Endothelial cell (in vitro differentiated cells): ENCODE measurements around the gene OR4E2. TPM values are rescaled to one million over a fixed set of nuclear protein-coding genes. Genes with fewer than 3 reads are reported as not detected.

Experiments
- DNase-seq: peaks from one replicate; pipeline ENCODE4 v3.0.0; 2021; ENCODE audit warnings: low spot score
- H3K27ac Mint-ChIP-seq: one replicate; pipeline ENCODE4 v1.8.0; 2021; ENCODE audit warnings: mixed read lengths, inconsistent platforms; ENCODE audit not compliant: unreplicated experiment
- H3K27me3 Mint-ChIP-seq: one replicate; pipeline ENCODE4 v1.8.0; 2021; ENCODE audit warnings: mild to moderate bottlenecking, moderate library complexity, mixed read lengths, inconsistent platforms; ENCODE audit not compliant: unreplicated experiment
- H3K36me3 Mint-ChIP-seq: one replicate; pipeline ENCODE4 v1.8.0; 2021; ENCODE audit warnings: mild to moderate bottlenecking, low read depth, mixed read lengths, inconsistent platforms; ENCODE audit not compliant: unreplicated experiment
- H3K4me1 Mint-ChIP-seq: one replicate; pipeline ENCODE4 v1.8.0; 2021; ENCODE audit warnings: mild to moderate bottlenecking, mixed read lengths, inconsistent platforms; ENCODE audit not compliant: unreplicated experiment
- H3K4me3 Mint-ChIP-seq: one replicate; pipeline ENCODE4 v1.8.0; 2021; ENCODE audit warnings: mild to moderate bottlenecking, mixed read lengths, inconsistent platforms; ENCODE audit not compliant: unreplicated experiment
- H3K9me3 Mint-ChIP-seq: one replicate; pipeline ENCODE4 v1.8.0; 2021; ENCODE audit warnings: mixed read lengths, inconsistent platforms; ENCODE audit not compliant: unreplicated experiment
- total RNA-seq: library from RNA; stranded (reverse); fragmentation: NEBNext Ultra II Directional; extraction: Animal tissue kit (Norgen Biotek cat#: 25700); gene quantifications from one replicate; pipeline ENCODE4 v1.2.1, GENCODE V29; 2021; ENCODE audit not compliant: unreplicated experiment
- TF ChIP-seq, protein P1 (sequence below): fragments of 200-600 bp; sonication (generic); IDR thresholded peaks from one replicate; pipeline ENCODE4 v1.5.0; 2021; ENCODE audit warnings: antibody characterized with exemption; ENCODE audit not compliant: unreplicated experiment

Gene OR4E2
- total RNA-seq, 1 donor from 2014 or later = not detected

- H3K4me1 Mint-ChIP-seq = no peaks in the 10 kb centered on the region
- no peak for DNase-seq
- H3K9me3 Mint-ChIP-seq = no peaks in the 10 kb centered on the region
- TF ChIP-seq, protein P1, sequence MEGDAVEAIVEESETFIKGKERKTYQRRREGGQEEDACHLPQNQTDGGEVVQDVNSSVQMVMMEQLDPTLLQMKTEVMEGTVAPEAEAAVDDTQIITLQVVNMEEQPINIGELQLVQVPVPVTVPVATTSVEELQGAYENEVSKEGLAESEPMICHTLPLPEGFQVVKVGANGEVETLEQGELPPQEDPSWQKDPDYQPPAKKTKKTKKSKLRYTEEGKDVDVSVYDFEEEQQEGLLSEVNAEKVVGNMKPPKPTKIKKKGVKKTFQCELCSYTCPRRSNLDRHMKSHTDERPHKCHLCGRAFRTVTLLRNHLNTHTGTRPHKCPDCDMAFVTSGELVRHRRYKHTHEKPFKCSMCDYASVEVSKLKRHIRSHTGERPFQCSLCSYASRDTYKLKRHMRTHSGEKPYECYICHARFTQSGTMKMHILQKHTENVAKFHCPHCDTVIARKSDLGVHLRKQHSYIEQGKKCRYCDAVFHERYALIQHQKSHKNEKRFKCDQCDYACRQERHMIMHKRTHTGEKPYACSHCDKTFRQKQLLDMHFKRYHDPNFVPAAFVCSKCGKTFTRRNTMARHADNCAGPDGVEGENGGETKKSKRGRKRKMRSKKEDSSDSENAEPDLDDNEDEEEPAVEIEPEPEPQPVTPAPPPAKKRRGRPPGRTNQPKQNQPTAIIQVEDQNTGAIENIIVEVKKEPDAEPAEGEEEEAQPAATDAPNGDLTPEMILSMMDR = no peak
- peaks cover 2% of the 10 kb centered on the region for H3K27me3 Mint-ChIP-seq
- no peak overlapping the region for H3K27ac Mint-ChIP-seq
- no peak overlapping the region for H3K4me3 Mint-ChIP-seq
- H3K36me3 Mint-ChIP-seq = peaks cover 4% of the 10 kb centered on the region
Observed at GRCh38 chr14:21703357-21704326, 50.0 kb downstream of the OR4E2 start.

- H3K9me3 Mint-ChIP-seq = no peaks in the 10 kb centered on the region
- no peak for DNase-seq
- TF ChIP-seq, protein P1 = no peak
- H3K27ac Mint-ChIP-seq = no peak overlapping the region
- H3K27me3 Mint-ChIP-seq = no peaks in the 10 kb centered on the region
- no peak overlapping the region for H3K4me3 Mint-ChIP-seq
- H3K36me3 Mint-ChIP-seq = peaks cover 4% of the 10 kb centered on the region
- H3K4me1 Mint-ChIP-seq = no peaks in the 10 kb centered on the region
Observed at GRCh38 chr14:21704338-21704737, 50.7 kb downstream of the OR4E2 start.

- no peaks in the 10 kb centered on the region for H3K4me1 Mint-ChIP-seq
- TF ChIP-seq, protein P1 = peak; percentile 87
- no peak overlapping the region for H3K4me3 Mint-ChIP-seq
- peaks cover 4% of the 10 kb centered on the region for H3K36me3 Mint-ChIP-seq
- no peak overlapping the region for H3K27ac Mint-ChIP-seq
- no peaks in the 10 kb centered on the region for H3K27me3 Mint-ChIP-seq
- peak; percentile 35 for DNase-seq
- no peaks in the 10 kb centered on the region for H3K9me3 Mint-ChIP-seq
Observed at GRCh38 chr14:21711360-21711961, 57.8 kb downstream of the OR4E2 start.

DNA sequence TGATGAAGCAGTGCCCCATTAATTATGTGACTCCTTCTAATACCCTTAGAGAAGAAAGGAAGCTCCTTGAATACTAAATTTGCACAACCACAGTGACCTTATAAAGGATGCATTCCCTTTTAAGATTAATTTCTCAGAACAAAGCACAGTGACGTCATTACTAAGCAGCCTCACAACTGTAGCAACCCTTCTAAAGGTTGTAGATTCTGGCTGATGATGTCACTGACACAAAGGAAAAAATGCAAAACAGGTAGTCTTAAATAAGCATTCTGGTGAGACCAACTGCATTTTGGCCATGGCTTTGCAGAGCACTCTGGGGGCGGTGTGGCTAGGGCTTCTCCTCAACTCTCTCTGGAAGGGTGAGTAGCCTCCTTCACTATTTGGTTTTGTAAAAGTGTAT lies 58.4 kb downstream of the OR4E2 start:
- no peak overlapping the region for H3K27ac Mint-ChIP-seq
- H3K27me3 Mint-ChIP-seq = no peaks in the 10 kb centered on the region
- H3K4me1 Mint-ChIP-seq = no peaks in the 10 kb centered on the region
- no peak for DNase-seq
- TF ChIP-seq, protein P1 = no peak
- H3K9me3 Mint-ChIP-seq = no peaks in the 10 kb centered on the region
- H3K36me3 Mint-ChIP-seq = peaks cover 4% of the 10 kb centered on the region
- H3K4me3 Mint-ChIP-seq = no peak overlapping the region
